OCI-LY3 (cell line): ENCODE measurements around the gene TTC28.
"Not testable (repeated sequence)": the region's sequence is repeated elsewhere in the genome, so short reads cannot be mapped to it uniquely, and the experiment has no call there.

Experiments used
- H2AFZ ChIP-seq: fragments of 200-600, 300-600 bp; shearing (Covaris generic); 2 replicates; pipeline ENCODE4 v1.6.0; 2014; ENCODE audit warnings: antibody characterized with exemption, low read depth, low read length
- H3K27ac ChIP-seq: fragments of 200-600, 300-600 bp; sonication (generic); 2 replicates; pipeline ENCODE4 v1.5.1; 2014; ENCODE audit warnings: mild to moderate bottlenecking, low read length, moderate library complexity, mixed read lengths
- H3K27me3 ChIP-seq: fragments of 200-600, 300-600 bp; sonication (generic); 2 replicates; pipeline ENCODE4 v1.6.1; 2014; ENCODE audit warnings: low read depth, low read length, mixed read lengths
- H3K36me3 ChIP-seq: fragments of 200-600, 300-600 bp; sonication (generic); replicated peaks from 2 replicates; pipeline ENCODE3; 2014; ENCODE audit warnings: low read depth, low read length, mixed read lengths
- H3K4me1 ChIP-seq: fragments of 300-600, 200-600 bp; sonication (generic); 2 replicates; pipeline ENCODE4 v1.6.1; 2014; ENCODE audit warnings: low read length, mixed read lengths
- H3K4me2 ChIP-seq: fragments of 200-600, 300-600 bp; sonication (generic); 2 replicates; pipeline ENCODE4 v1.6.1; 2014; ENCODE audit warnings: low read length, mixed read lengths
- H3K4me3 ChIP-seq: fragments of 300-600, 200-600 bp; sonication (generic); 2 replicates; pipeline ENCODE4 v1.5.1; 2014; ENCODE audit warnings: antibody characterized with exemption, mild to moderate bottlenecking, low read length, moderate library complexity
- H3K79me2 ChIP-seq: fragments of 300-600, 200-600 bp; shearing (Covaris generic); 2 replicates; pipeline ENCODE4 v1.6.1; 2014; ENCODE audit warnings: mild to moderate bottlenecking, low read length, mixed read lengths
- H3K9ac ChIP-seq: fragments of 300-600, 200-600 bp; shearing (Covaris generic); 2 replicates; pipeline ENCODE4 v1.6.0; 2014; ENCODE audit warnings: mild to moderate bottlenecking, low read length, moderate library complexity
- H3K9me3 ChIP-seq: fragments of 200-600, 300-600 bp; shearing (Covaris generic); 2 replicates; pipeline ENCODE4 v1.6.1; 2014; ENCODE audit warnings: low read length, mixed read lengths; ENCODE audit not compliant: insufficient read depth
- H4K20me1 ChIP-seq: fragments of 200-600, 300-600 bp; sonication (generic); 2 replicates; pipeline ENCODE4 v1.6.1; 2016; ENCODE audit warnings: low read length, mixed read lengths; ENCODE audit not compliant: insufficient read depth
- CTCF ChIP-seq: fragments of 200-600, 300-600 bp; sonication (generic); IDR thresholded peaks from 2 replicates; pipeline ENCODE4 v1.5.1; 2014; ENCODE audit warnings: antibody characterized with exemption, low read length, low read depth
- EZH2phosphoT487 ChIP-seq: fragments of 200-600 bp; shearing (Covaris generic); IDR thresholded peaks from 2 replicates; pipeline ENCODE4 v1.6.1; 2018; ENCODE audit warnings: antibody characterized with exemption, mixed run types, low read depth

TTC28 gene

GRCh38 chr22:28474330-28474729 is 205.3 kb downstream of the TTC28 start:
- Histone ChIP-seq H3K4me1 (no peaks in the 10 kb centered on the region), H4K20me1 (no peaks in the 10 kb centered on the region), H3K4me3 (no peak overlapping the region), H3K36me3 (no peaks in the 10 kb centered on the region), H3K9me3 (no peaks in the 10 kb centered on the region), H2AFZ (no peak overlapping the region), H3K27ac (no peak overlapping the region), H3K4me2 (no peak overlapping the region), H3K9ac (no peak overlapping the region), H3K27me3 (no peaks in the 10 kb centered on the region), H3K79me2 (no peaks in the 10 kb centered on the region)
- no peak for TF ChIP-seq CTCF

GRCh38 chr22:28473258-28473657 is 206.4 kb downstream of the TTC28 start:
- Histone ChIP-seq H3K79me2 (no peaks in the 10 kb centered on the region), H3K9me3 (no peaks in the 10 kb centered on the region), H2AFZ (no peak overlapping the region), H3K9ac (no peak overlapping the region), H3K4me2 (no peak overlapping the region), H3K4me3 (no peak overlapping the region), H3K27ac (no peak overlapping the region), H3K27me3 (no peaks in the 10 kb centered on the region), H4K20me1 (no peaks in the 10 kb centered on the region), H3K4me1 (no peaks in the 10 kb centered on the region), H3K36me3 (no peaks in the 10 kb centered on the region)
- TF ChIP-seq CTCF (no peak), EZH2phosphoT487 (no peak)

GRCh38 chr22:28467055-28467454 is 212.6 kb downstream of the TTC28 start:
- H3K27ac ChIP-seq, H3K4me1 ChIP-seq, H3K9ac ChIP-seq, H3K9me3 ChIP-seq, H3K4me3 ChIP-seq, H3K36me3 ChIP-seq, H3K79me2 ChIP-seq, H3K27me3 ChIP-seq, H4K20me1 ChIP-seq, H2AFZ ChIP-seq, H3K4me2 ChIP-seq: not testable (repeated sequence)

- Histone ChIP-seq H3K9me3 (no peaks in the 10 kb centered on the region), H3K9ac (no peak overlapping the region), H3K27ac (no peak overlapping the region), H3K4me2 (no peak overlapping the region), H3K79me2 (no peaks in the 10 kb centered on the region), H3K4me1 (no peaks in the 10 kb centered on the region), H3K36me3 (no peaks in the 10 kb centered on the region), H4K20me1 (no peaks in the 10 kb centered on the region), H3K4me3 (no peak overlapping the region), H3K27me3 (no peaks in the 10 kb centered on the region), H2AFZ (no peak overlapping the region)
- no peak for TF ChIP-seq EZH2phosphoT487
- TF ChIP-seq CTCF: no peak
These were observed 213.2 kb downstream of the TTC28 start for GRCh38 chr22:28466399-28466798.

- H3K36me3 ChIP-seq: no peaks in the 10 kb centered on the region
- H4K20me1 ChIP-seq: no peaks in the 10 kb centered on the region
- no peaks in the 10 kb centered on the region for H3K4me1 ChIP-seq
- no peak overlapping the region for H3K4me3 ChIP-seq
- TF ChIP-seq EZH2phosphoT487: no peak
- no peak for TF ChIP-seq CTCF
- no peaks in the 10 kb centered on the region for H3K27me3 ChIP-seq
- H3K27ac ChIP-seq: no peak overlapping the region
- H2AFZ ChIP-seq: no peak overlapping the region
- no peak overlapping the region for H3K4me2 ChIP-seq
- H3K79me2 ChIP-seq: no peaks in the 10 kb centered on the region
- no peak overlapping the region for H3K9ac ChIP-seq
- H3K9me3 ChIP-seq: no peaks in the 10 kb centered on the region
These were observed 213.8 kb downstream of the TTC28 start for GRCh38 chr22:28465841-28466240.
